IMR-90 (cell line): Measurements from ENCODE around the gene TMEM52B.

Source experiments
- CEBPB ChIP-seq: IDR thresholded peaks from 2 replicates; pipeline ENCODE4 v1.6.1; 2012; ENCODE audit warnings: low read depth, low read length, improper control_type of control experiment
- CHD1 ChIP-seq: IDR thresholded peaks from 2 replicates; pipeline ENCODE4 v1.6.1; 2012; ENCODE audit warnings: low read depth, low read length, improper control_type of control experiment
- CTCF ChIP-seq: conservative IDR thresholded peaks from 2 replicates; pipeline ENCODE4 v1.5.1; 2012; ENCODE audit warnings: mild to moderate bottlenecking, low read depth, low read length, improper control_type of control experiment
- MAFK ChIP-seq: IDR thresholded peaks from 2 replicates; pipeline ENCODE4 v1.6.1; 2012; ENCODE audit warnings: low read depth, low read length, improper control_type of control experiment
- MAZ ChIP-seq: IDR thresholded peaks from 2 replicates; pipeline ENCODE4 v1.6.1; 2012; ENCODE audit warnings: low read depth, mild to moderate bottlenecking, low read length, improper control_type of control experiment, moderate library complexity, borderline replicate concordance
- MXI1 ChIP-seq: IDR thresholded peaks from 2 replicates; pipeline ENCODE4 v1.6.1; 2012; ENCODE audit warnings: low read depth, mild to moderate bottlenecking, low read length, moderate library complexity, borderline replicate concordance
- POLR2A ChIP-seq: IDR thresholded peaks from 2 replicates; pipeline ENCODE4 v1.6.1; 2012; ENCODE audit warnings: mild to moderate bottlenecking, low read depth, low read length
- RCOR1 ChIP-seq: IDR thresholded peaks from 2 replicates; pipeline ENCODE4 v1.6.1; 2012; ENCODE audit warnings: mild to moderate bottlenecking, low read length, improper control_type of control experiment; ENCODE audit not compliant: insufficient replicate concordance
- RFX5 ChIP-seq: IDR thresholded peaks from 2 replicates; pipeline ENCODE4 v1.8.0; 2012; ENCODE audit warnings: low read depth, mild to moderate bottlenecking, low read length, moderate library complexity
- SMC3 ChIP-seq: fragments of 150-350 bp; IDR thresholded peaks from 2 replicates; pipeline ENCODE4 v1.6.1; 2016; ENCODE audit warnings: low read depth, mild to moderate bottlenecking, antibody characterized with exemption, low read length, moderate library complexity
- USF2 ChIP-seq: fragments of 150-350 bp; IDR thresholded peaks from 2 replicates; pipeline ENCODE4 v1.6.1; 2017; ENCODE audit warnings: mild to moderate bottlenecking, antibody characterized with exemption, low read length, low read depth

GRCh38 chr12:10210225-10210624 is 31.4 kb downstream of the TMEM52B start:
- TF ChIP-seq CTCF (no peak), MAZ (no peak), POLR2A (no peak), SMC3 (no peak), USF2 (no peak), RFX5 (no peak), RCOR1 (no peak), MAFK (no peak), CEBPB (no peak), MXI1 (no peak), CHD1 (no peak)
